ENCODE data around the gene GPC6.

GPC6 gene

DNA sequence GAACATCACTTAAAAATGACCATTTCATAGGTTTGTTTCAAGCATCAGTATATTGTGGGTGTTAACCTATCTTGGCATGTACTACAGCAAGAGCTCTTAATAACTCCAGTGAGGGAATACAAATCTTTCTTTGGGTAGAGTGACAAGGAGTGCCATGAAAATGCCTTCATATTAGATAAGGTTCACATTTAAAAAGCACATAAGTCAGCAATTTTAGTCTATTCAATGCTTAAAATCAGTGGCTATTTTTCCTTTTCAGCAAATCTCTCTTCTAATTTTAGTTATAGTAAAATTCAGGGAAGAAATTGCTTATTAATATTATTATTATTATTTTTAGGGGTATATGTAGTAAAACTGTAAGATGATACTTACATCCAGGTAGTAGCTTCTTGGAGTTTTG lies 291.1 kb downstream of the GPC6 start:
- DNase-seq = no peak

- DNase-seq = no peak
Measured at GRCh38 chr13:93521307-93521706, 294.7 kb downstream of the GPC6 start.

GRCh38 chr13:93522501-93522900 lies 295.9 kb downstream of the GPC6 start:
- no peak for DNase-seq

GRCh38 chr13:93525087-93525486 lies 298.5 kb downstream of the GPC6 start:
- no peak for DNase-seq

- no peak for DNase-seq
Measured at GRCh38 chr13:93527748-93528297, 301.2 kb downstream of the GPC6 start.

- no peak for DNase-seq
Measured at GRCh38 chr13:93529961-93530360, 303.4 kb downstream of the GPC6 start.

DNA sequence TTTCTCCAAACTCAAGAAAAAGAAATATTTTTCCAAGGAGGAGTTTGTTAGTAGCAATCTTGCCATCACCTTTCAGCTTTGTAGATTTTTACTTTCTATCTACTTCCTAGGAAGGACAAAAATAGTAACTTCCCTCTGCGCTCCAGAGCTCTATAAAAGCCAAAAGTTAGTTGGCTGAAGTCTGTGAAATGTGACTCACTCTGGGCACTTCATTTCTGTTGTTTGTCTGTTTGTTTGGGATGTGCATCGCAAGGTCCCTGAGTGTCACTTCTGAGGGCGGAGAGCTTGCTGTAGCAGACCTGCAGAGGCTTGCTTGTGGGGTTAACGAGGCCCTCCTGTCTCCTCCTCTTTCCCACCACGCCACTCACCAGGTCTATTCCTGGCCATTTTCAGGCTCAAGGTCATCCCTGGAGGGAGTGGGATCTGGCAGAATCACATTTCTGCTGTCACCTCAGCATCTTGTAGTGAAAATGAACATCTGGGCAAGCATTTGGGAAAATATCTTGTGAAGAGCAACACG lies 307.6 kb downstream of the GPC6 start:
- DNase-seq = no peak

- DNase-seq = no peak
Measured at GRCh38 chr13:93535251-93535650, 308.6 kb downstream of the GPC6 start.

DNA sequence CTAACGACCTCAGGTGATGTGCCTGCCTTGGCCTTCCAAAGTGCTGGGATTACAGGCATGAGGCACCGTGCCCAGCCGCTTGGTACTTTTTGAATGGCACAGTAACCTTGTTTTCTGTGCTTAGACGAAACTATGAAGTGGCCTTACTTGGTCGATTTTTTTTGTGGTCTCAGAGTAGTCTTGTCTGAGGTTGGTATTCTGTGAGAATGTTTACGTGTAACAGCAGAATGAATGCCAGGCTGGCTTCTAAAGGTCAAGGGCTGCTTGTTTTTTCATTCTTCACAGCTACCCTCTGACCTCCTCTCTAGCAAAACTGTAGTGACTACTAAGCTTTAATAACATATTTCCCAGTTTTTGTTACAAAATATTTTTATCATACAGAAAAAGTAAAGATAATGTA lies 313.3 kb downstream of the GPC6 start:
- DNase-seq = no peak

GRCh38 chr13:93547886-93548285 lies 321.3 kb downstream of the GPC6 start:
- no peak for DNase-seq

DNA sequence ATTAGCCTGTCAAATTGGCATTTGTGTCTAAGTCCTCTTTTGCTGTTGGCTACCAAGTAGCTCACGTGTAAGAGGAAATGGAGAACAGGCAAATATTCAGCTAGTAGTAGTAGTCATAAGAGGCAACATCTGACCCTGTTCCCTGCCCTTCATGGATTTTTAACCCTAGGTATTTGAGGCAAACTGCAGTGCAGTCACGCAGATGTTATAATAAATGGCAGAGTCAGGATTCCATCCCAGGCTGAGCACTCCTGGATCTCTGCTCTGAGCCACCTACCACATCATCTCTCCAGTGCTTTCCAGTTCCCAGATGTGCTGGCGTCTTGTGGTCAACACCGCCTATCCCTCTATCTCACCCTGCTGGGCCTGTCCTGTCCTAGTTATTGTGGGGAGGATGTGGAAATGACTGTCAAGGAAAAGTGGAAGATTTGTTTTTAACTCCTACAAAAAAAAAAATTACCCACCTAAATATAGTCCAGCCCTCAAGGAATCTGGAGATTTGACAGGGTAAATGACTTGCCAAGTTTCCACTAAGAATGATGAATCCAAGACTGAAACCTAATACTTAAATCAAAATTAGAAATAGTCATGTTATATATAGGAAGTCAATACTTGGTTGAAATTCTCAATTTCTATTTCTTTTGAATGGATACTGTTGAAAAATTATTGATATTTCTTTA lies 322.9 kb downstream of the GPC6 start:
- DNase-seq = no peak

- no peak for DNase-seq
Measured at GRCh38 chr13:93550236-93550635, 323.6 kb downstream of the GPC6 start.

DNA sequence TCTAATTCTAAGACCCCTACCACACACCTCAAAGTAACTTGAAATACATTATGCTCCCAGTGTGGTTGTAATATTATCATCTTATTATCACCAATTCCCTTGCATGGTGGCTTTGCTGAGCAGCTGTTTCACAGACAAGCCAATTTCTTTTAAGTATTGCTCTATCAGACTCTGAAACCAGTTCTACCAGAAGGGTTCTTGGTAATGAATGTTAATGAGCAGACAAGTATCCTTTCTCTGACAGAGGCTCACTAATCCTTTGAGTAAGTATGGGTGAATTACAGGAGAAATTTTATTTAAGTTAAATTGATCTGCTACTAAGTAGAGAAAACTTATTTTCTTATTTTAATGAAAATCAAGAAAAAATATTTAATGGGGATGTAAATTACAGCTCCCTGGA lies 326.0 kb downstream of the GPC6 start:
- DNase-seq = no peak

GRCh38 chr13:93554514-93554913 lies 327.9 kb downstream of the GPC6 start:
- DNase-seq = no peak

DNA sequence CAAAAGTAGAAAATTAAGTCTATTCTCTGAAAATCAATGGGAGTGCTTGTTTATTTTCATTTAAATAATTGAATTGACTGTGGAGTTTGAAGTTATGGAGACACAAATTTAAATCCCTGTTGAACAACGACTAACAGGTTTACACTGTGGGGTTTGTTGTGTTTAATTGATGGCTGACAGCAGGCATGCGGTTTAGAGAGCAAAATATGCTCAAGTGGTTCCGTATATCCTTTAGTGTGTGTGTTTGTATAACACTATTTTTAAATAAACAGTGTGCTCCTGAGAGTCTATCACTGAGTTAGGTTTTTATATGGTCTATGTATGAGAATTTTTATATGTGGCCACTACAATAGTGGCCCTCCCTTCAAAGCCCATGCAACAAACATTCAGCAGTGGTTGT lies 332.0 kb downstream of the GPC6 start:
- DNase-seq = no peak

DNA sequence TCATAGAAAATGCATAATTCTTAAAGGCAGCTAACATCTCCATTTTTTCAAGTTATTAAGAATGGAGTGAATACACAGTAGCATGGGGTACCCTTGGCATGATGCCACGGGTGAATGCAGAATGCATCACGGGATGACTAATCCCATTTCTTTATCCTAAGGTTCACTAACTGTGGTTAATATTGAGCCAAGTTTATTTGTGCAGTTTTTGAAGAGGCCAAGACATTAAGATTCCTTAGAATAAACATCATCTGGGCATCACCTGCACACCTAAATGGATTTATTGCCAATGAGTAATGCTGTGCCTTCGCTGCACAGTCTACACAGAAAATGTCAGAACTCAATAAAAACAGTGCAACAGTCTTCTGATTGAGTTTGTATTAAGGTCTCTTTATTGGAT lies 333.1 kb downstream of the GPC6 start:
- no peak for DNase-seq

DNA sequence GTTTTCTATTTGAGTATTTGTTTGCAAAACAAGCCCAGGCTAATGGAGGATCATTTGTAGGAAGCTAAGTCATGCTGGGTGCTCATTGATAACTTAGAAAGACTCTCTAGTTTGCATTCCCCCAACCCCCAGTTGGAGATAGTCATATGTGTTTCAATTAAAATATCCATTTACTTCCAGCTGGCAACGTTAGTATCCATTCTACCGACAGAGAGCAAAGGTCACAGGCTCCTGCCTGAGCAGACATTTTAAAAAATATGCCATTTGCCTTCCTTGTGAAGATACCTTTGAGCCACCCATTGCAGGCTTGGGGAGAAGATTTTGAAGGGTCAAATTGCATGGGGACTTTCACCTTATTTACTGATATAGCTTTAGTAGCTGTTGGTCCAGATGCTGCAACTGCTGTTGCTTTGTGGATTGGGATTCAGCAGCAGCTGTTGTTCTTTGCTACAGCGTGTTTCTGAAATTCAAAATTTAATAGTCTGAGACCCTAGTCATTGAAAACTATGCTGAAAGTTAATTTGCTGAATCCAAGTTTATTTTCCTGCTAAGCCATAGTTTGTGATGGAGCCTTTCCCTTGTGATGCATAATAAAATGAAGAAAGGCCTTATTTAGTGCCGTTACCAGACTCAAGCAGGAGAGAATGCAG lies 335.1 kb downstream of the GPC6 start:
- no peak for DNase-seq

- no peak for DNase-seq
Measured at GRCh38 chr13:93562676-93563075, 336.1 kb downstream of the GPC6 start.

DNA sequence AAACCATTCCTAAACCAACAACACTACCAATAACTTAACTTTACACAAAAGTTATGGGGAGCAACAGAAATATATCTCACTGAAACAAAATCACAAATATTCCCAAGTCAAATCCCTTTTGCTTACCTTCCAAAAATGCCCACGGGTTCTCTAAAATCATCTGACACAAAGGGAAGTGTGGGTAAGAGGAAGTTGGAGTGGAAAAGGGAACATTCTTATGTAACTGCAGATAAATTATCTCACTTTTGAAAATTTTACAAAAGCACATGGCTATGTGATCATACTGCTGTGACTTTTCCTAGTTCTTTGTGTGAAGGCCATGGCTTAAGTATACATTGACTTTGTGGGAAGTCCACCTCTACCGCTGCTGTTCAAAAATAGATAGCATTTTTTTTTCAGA lies 350.5 kb downstream of the GPC6 start:
- no peak for DNase-seq

DNA sequence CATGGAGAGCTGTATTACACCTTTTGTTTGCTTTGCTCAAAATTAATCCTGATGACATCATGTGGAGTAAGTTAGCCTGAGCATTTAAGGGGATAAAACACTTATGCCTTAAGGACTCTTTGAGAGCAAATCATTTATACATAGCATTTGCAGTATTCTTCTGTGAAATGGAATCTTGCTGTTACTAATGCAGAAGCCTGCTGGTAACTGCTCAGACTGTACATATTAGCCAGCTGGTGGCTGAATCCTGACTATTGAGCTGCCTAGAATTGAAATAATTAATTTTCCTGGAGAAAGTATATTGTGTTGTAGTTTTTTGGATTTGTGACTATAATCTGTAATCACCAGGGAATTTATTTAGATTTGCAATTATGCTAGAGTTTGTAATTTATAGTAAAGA lies 363.2 kb downstream of the GPC6 start:
- no peak for DNase-seq

DNA sequence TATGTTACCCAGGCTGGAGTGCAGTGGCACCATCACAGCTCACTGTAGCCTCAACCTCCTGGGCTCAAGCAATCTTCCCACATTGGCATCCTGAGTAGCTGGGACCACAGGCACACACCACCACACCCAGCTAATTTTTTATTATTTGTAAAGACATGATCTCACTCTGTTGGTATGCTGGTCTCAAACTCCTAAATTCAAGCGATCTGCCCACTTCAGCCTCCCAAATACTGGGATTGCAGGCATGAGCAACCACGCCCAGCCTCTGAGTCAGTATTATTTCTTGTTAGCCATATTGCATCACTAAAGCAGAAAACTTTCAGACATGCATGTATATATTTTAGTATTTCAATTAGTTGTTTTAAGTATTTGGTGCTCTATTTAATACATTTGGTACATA lies 376.4 kb downstream of the GPC6 start:
- DNase-seq = no peak

DNA sequence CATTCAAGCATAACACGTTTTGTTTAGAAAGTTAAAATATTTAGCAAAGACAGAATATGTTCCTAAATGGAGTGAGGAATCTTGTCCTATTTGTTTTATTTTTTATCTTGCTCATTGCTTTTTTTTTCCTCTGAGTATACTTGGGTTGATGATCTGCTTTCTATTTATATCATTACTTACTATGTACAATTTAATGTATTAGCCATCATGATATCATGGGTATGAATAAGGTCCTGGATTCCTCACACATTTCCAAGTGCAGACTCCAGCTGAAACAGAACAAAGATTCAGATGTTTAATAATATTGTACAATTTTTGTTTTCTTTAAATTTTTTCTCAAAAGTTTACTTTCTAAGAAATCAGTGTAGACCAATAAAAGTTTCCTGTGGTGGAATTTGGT lies 388.2 kb downstream of the GPC6 start:
- DNase-seq = no peak

DNA sequence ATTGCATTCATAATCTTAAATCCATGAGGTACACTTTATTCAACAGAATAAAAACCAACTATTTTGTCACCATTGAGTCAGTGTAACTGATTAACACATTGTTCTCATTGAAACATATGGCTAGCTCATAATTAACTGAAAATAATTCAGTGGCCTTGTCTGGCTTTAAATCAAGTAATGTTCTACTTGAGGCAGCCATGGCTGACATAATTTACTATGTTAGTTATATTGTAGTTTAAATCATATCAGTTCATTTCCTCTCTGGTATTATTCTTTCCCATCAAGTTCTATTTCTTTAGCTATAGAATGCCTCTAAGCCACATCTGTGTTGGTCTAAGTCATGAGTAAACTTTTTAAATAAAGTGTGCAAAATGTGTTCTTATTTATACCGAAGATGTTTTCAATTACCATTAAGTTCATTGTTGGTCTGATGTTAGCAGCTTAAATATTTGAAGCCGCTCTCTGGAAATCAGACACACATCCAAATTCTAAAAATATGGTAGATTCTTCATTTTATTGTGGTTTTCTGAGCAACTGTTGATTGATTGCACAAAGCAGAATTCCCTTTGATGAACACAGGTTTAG lies 393.7 kb downstream of the GPC6 start:
- DNase-seq = no peak

GRCh38 chr13:93621051-93621450 lies 394.4 kb downstream of the GPC6 start:
- DNase-seq = no peak
